ENCODE measurements around the gene COLQ.
"Not testable (repeated sequence)": the region's sequence is repeated elsewhere in the genome, so short reads cannot be mapped to it uniquely, and the experiment has no call there.

The COLQ gene

GRCh38 chr3:15490158-15490557 is 31.3 kb downstream of the COLQ start:
- DNase-seq, result no peak

- no peak for DNase-seq
Measured at GRCh38 chr3:15488002-15488401, 33.5 kb downstream of the COLQ start.

GRCh38 chr3:15486979-15487378 is 34.5 kb downstream of the COLQ start:
- no peak for DNase-seq

- DNase-seq, result no peak
Measured at GRCh38 chr3:15486020-15486419, 35.5 kb downstream of the COLQ start.

GRCh38 chr3:15484551-15484950 is 37.0 kb downstream of the COLQ start:
- not testable (repeated sequence) for DNase-seq

- no peak for DNase-seq
Measured at GRCh38 chr3:15479400-15480224, 41.9 kb downstream of the COLQ start.

GRCh38 chr3:15478640-15478979 is 42.9 kb downstream of the COLQ start:
- DNase-seq, result no peak

- DNase-seq, result no peak
Measured at GRCh38 chr3:15477951-15478639, 43.4 kb downstream of the COLQ start.

GRCh38 chr3:15476378-15476777 is 45.1 kb downstream of the COLQ start:
- no peak for DNase-seq

GRCh38 chr3:15475161-15475560 is 46.3 kb downstream of the COLQ start:
- no peak for DNase-seq

- DNase-seq, result no peak
Measured at GRCh38 chr3:15471861-15472260, 49.6 kb downstream of the COLQ start.

- DNase-seq, result no peak
Measured at GRCh38 chr3:15470849-15471248, 50.7 kb downstream of the COLQ start.

GRCh38 chr3:15470261-15470660 is 51.2 kb downstream of the COLQ start:
- no peak for DNase-seq

GRCh38 chr3:15467227-15468181 is 54.0 kb downstream of the COLQ start:
- DNase-seq, result no peak

GRCh38 chr3:15465876-15466585 is 55.5 kb downstream of the COLQ start:
- no peak for DNase-seq

- DNase-seq, result no peak
Measured at GRCh38 chr3:15462451-15462850, 59.1 kb downstream of the COLQ start.

GRCh38 chr3:15460891-15461531 is 60.5 kb downstream of the COLQ start:
- no peak for DNase-seq

- no peak for DNase-seq
Measured at GRCh38 chr3:15458212-15458780, 63.2 kb downstream of the COLQ start.

GRCh38 chr3:15456915-15457314 is 64.6 kb downstream of the COLQ start:
- not testable (repeated sequence) for DNase-seq

- no peak for DNase-seq
Measured at GRCh38 chr3:15456321-15456720, 65.2 kb downstream of the COLQ start.

- DNase-seq, result no peak
Measured at GRCh38 chr3:15455756-15456155, 65.8 kb downstream of the COLQ start.

All from right kidney (tissue), 1 donor.